Suprapubic skin (tissue), 4 donors: ENCODE results near the gene DCUN1D4. TPM values are rescaled to one million over a fixed set of nuclear protein-coding genes. Genes with fewer than 3 reads are reported as not detected.

Source experiments
- DNase-seq, 2 donors: peaks; one replicate each; pipeline ENCODE4 v3.0.0-alpha.2; 2019; ENCODE audit warnings: low spot score in 2 of 2
- H3K27ac ChIP-seq: fragments of 200-600 bp; sonication (generic); one replicate; pipeline ENCODE4 v1.5.1; 2019
- H3K27me3 ChIP-seq: fragments of 200-600 bp; sonication (generic); one replicate; pipeline ENCODE4 v1.5.1; 2019
- H3K36me3 ChIP-seq: fragments of 200-600 bp; sonication (generic); one replicate; pipeline ENCODE4 v1.5.1; 2019
- H3K4me1 ChIP-seq: fragments of 200-600 bp; sonication (generic); one replicate; pipeline ENCODE4 v1.5.1; 2019
- H3K4me3 ChIP-seq: fragments of 200-600 bp; sonication (generic); one replicate; pipeline ENCODE4 v1.5.1; 2019; ENCODE audit warnings: mild to moderate bottlenecking
- H3K9me3 ChIP-seq: fragments of 200-600 bp; sonication (generic); one replicate; pipeline ENCODE4 v1.5.1; 2019
- CTCF ChIP-seq, 2 donors: fragments of 200-600 bp in 1 of 2; fragments of 450-650 bp in 1 of 2; sonication (generic) in 1 of 2; IDR thresholded peaks; one replicate each; pipeline ENCODE4 v1.5.1; 2016 to 2019; ENCODE audit warnings: antibody characterized with exemption in 2 of 2, mild to moderate bottlenecking in 1 of 2, moderate library complexity in 1 of 2
- EP300 ChIP-seq: sonication (generic); formaldehyde crosslinking; IDR thresholded peaks from one replicate; pipeline ENCODE4 v1.6.1; 2017; ENCODE audit warnings: antibody characterized with exemption
- POLR2A ChIP-seq, 2 donors: fragments of 450-650 bp; IDR thresholded peaks; one replicate each; pipeline ENCODE4 v1.6.1; 2017; ENCODE audit warnings: antibody characterized with exemption in 2 of 2, mild to moderate bottlenecking in 2 of 2, moderate library complexity in 2 of 2
- POLR2AphosphoS5 ChIP-seq, 3 donors: sonication (generic); formaldehyde crosslinking; IDR thresholded peaks; one replicate each; pipeline ENCODE4 v1.6.1; 2017; ENCODE audit warnings: antibody characterized with exemption in 3 of 3
- WGBS: methylation state at CpG from one replicate; pipeline ENCODE4 v1.1.5; 2018; 5-methylcytosine and 5-hydroxymethylcytosine counted together
- total RNA-seq, 4 donors: library from RNA; depleted of rRNA; stranded (reverse); fragments of >200 nt; gene quantifications; one replicate each; pipeline ENCODE4 v1.1.0, GENCODE V29; 2016

DCUN1D4 gene
- total RNA-seq = 10 to 100 TPM; 15.4 to 35.6 (median 20.8) TPM

DNA sequence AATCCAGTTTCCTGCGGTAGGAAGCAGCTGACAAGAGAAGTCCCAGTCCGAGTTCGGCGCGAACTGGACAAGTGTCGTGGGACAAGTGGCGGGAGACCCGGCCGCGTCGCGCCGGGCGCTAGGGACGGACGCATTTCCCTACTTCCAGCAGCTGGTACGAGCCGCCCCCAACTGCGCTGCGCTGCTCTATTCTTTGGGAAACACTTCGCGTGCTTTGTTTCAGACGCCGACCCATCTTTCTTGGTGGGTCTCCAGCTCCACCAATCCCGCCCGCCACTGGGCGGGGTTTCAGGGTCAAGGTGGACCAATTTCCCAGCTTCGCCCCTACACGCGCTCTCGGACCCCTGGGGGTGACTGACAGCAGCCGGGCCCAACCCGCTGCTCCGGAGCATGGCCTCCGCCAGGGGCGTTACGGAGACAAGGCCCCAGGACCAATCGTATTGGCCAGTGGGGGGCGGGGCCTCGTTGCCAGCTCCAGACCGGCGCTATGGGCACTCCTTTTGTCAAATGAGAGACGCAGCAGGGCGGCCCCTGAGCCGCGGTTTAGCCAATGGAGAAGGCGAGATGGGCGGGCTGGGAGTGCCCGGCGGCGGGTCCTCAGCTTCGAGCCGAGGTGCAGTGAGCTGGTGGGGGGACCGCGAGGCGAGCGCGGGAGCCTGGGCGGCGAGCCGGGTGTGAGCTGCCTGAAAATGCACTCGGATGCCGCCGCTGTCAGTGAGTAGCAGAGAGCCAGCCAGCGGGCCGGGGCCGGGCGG is at the start of gene DCUN1D4:
TSS of gene DCUN1D4 (plus strand) at position 600 of the 755 bp plus-strand sequence. CDS start at position 690, 90 bp downstream.
- Histone ChIP-seq H3K36me3 (no peaks in the 10 kb centered on the region), H3K27ac (peak within 1 kb of the TSS; percentile 90), H3K4me1 (peaks cover 9% of the 10 kb centered on the region), H3K9me3 (no peaks in the 10 kb centered on the region), H3K4me3 (peak within 1 kb of the TSS; percentile 83), H3K27me3 (no peaks in the 10 kb centered on the region)
- peak; percentile 100 for DNase-seq
- WGBS = under 1% methylated on average over 45 of the region's 68 CpGs
- TF ChIP-seq EP300 (no peak), POLR2A (IDR thresholded peaks at IDR 0.05) (peak in 1 of 2 donors; percentile 9), POLR2AphosphoS5 (IDR thresholded peaks at IDR 0.05) (peak in 2 of 3 donors; percentile 10 to 43), CTCF (IDR thresholded peaks at IDR 0.05) (peak in 1 of 2 donors; percentile 43)

DNA sequence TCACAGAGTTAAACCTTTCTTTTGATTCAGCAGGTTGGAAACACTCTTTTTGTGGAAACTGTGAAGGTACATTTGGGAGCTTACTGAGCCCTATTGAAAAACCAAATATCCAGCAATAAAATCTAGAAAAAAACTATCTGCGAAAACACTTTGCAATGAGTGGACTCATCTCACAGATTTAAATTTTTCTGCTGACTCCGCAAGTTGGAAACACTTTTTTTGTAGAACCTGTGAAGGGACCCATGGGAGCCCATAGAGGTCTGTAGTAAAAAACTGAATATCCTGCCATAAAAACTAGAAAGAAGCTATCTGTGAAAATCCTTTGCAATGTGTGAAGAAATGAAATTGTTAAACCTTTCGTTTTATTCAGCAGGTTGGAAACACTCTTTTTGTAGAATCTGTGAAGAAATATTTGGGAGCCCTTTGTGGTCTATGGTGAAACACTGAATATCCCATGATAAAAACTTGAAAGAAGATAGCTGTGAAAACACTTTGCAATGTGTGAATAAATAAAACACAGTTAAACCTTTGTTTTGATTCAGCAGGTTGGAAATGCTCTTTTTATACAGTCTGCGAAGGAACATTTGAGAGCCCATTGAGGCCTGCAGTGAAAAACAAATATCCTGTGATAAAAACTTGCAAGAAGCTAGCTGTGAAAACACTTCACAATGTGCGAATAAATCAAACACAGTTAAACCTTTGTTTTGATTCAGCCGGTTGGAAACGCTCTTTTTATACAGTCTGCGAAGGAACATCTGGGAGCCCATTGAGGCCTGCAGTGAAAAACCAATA is 22.3 kb upstream of the DCUN1D4 start:
- Histone ChIP-seq H3K4me3 (no peak overlapping the region), H3K36me3 (no peaks in the 10 kb centered on the region), H3K27ac (no peak overlapping the region), H3K27me3 (no peaks in the 10 kb centered on the region), H3K4me1 (no peaks in the 10 kb centered on the region), H3K9me3 (peaks cover 9% of the 10 kb centered on the region)
- WGBS = 87% methylated on average over 8 of the region's 8 CpGs
- no peak for DNase-seq
- TF ChIP-seq EP300 (no peak), CTCF (IDR thresholded peaks at IDR 0.05) (no peak), POLR2AphosphoS5 (IDR thresholded peaks at IDR 0.05) (no peak), POLR2A (IDR thresholded peaks at IDR 0.05) (no peak)

GRCh38 chr4:51825341-51825740 is 17.6 kb upstream of the DCUN1D4 start:
- Histone ChIP-seq H3K27me3 (no peaks in the 10 kb centered on the region), H3K9me3 (no peaks in the 10 kb centered on the region), H3K36me3 (no peaks in the 10 kb centered on the region), H3K4me3 (no peak overlapping the region), H3K4me1 (no peaks in the 10 kb centered on the region), H3K27ac (no peak overlapping the region)
- WGBS = 61% methylated on average over 5 of the region's 5 CpGs
- no peak for TF ChIP-seq POLR2AphosphoS5 (IDR thresholded peaks at IDR 0.05)
- no peak for TF ChIP-seq POLR2A (IDR thresholded peaks at IDR 0.05)
- no peak for TF ChIP-seq CTCF (IDR thresholded peaks at IDR 0.05)
- no peak for TF ChIP-seq EP300
- DNase-seq = no peak

DNA sequence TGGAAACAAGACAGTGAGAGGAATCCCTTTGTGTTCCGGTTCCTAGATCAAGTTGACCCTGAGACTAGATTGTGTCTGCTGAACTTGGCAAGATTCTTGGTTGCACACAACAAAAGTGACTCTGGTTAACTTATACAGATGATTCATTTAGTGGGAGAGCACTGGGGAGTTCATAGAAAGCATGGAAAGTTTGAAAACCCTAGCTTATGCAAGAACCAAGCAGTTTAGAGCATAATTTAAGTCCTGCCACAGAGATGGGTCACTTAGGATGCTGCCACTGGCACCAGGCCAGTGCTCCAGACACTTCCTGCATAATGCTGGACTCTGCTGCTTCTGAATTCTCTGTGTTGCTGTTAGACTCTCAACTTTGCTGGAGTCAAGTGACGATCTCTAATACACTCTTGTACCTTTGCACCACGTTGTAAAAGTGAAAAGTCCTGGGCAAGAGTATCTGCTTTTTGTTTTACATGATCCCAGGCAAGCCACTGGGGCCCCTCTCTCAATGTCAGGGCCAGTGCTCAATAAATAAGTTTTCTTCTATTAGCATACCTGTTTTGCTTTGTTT is 12.7 kb upstream of the DCUN1D4 start:
- Histone ChIP-seq H3K9me3 (no peaks in the 10 kb centered on the region), H3K36me3 (no peaks in the 10 kb centered on the region), H3K27me3 (no peaks in the 10 kb centered on the region), H3K4me1 (no peaks in the 10 kb centered on the region), H3K4me3 (no peak overlapping the region), H3K27ac (no peak overlapping the region)
- 74% methylated on average over 3 of the region's 3 CpGs for WGBS
- no peak for DNase-seq
- TF ChIP-seq CTCF (IDR thresholded peaks at IDR 0.05) = no peak
- no peak for TF ChIP-seq EP300
- no peak for TF ChIP-seq POLR2A (IDR thresholded peaks at IDR 0.05)
- no peak for TF ChIP-seq POLR2AphosphoS5 (IDR thresholded peaks at IDR 0.05)

DNA sequence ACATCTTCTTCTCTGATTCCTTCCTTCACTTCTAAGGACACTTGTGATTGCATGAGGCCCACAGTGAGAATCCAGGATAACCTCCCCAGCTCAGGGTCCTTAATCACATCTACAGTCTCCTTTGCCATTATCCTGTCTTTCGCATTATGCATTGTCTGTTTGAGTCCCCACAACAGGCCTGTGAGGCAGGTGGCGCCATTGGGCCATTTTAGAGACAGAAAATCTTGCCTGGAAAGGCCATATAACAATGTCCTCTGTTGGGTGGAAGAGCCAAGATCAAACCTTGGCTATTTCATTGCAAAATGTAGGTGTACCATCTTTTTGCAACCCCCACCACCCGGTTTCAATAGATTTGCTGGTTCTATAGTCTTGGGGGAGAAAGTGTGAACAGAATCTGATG is 11.8 kb upstream of the DCUN1D4 start:
- 25% methylated on average over 3 of the region's 3 CpGs for WGBS
- H3K27ac ChIP-seq = no peak overlapping the region
- no peak for DNase-seq

More for the DNA sequence above, 11.8 kb upstream of the DCUN1D4 start:
- no peaks in the 10 kb centered on the region for H3K9me3 ChIP-seq
- H3K27me3 ChIP-seq = no peaks in the 10 kb centered on the region
- no peaks in the 10 kb centered on the region for H3K4me1 ChIP-seq
- no peak overlapping the region for H3K4me3 ChIP-seq
- TF ChIP-seq POLR2AphosphoS5 (IDR thresholded peaks at IDR 0.05) (no peak), CTCF (IDR thresholded peaks at IDR 0.05) (peak; percentile 20 to 45), POLR2A (IDR thresholded peaks at IDR 0.05) (no peak)
- no peaks in the 10 kb centered on the region for H3K36me3 ChIP-seq
